Inferior parietal cortex (tissue), 1 donor: Measurements from ENCODE around the gene EPHA2.
"Not testable (repeated sequence)": the region's sequence is repeated elsewhere in the genome, so short reads cannot be mapped to it uniquely, and the experiment has no call there.

Experiments used
- DNase-seq: peaks from one replicate; pipeline ENCODE4 v3.0.0-alpha.2; 2016; ENCODE audit errors: extremely low spot score

The EPHA2 gene

DNA sequence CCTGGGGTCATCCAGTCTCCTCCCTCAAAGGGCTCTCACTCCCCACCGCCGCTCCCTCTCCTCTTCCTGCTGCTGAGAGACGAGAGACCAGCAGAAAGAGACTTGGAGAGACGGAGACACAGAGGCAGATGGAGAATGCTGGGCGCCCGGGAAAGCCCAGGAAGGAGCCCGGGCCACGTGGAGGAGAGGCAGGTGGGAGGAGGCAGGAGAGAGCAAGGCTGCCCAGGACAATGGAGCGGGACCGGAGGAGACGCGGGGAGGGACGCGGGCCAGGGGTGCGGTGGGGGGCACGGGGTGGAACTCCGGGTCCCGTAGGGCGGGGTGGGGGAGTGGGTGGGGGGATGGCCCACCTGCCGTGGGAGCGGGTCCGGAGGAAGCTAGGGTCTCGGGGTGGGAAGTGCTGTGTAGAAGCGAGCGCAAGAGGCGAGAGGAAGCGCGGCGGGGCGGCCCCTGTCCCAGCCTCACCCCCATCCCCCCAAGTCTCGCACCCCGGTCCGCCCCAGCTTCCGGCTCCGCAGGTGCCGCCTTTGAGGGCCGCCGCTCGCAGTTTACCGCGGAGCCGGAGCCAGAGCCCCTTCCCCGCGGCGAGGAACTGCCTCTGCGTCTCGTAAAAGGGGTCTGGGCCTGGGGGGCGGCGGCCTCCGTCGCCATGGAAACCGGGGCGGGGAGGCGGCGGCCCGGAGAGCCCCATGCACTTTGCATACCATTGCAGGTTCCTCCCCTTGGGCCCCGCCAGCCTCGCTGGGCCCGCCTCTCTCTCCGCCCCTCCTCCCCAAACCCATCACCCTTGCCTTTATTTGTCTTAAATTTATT, 11.7 kb upstream of the EPHA2 start:
- no peak for DNase-seq

DNA sequence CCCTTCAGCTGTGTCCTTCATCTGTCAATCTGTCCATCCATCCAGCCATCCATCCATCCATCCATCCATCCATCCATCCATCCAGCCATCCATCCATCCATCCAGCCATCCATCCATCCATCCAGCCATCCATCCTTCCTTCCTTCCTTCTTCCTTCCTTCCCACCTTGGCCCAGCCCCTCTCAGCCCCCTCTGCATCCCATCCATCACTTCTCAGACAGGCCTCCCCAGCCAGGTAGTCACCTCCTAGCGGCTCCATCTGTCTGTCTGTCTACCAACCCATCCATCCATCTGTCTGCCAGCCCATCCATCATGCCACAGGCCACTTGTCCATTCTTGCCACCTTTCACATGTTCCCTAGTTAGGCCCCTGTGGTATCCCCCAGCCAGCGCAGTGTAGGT, 10.2 kb upstream of the EPHA2 start:
- DNase-seq = no peak

DNA sequence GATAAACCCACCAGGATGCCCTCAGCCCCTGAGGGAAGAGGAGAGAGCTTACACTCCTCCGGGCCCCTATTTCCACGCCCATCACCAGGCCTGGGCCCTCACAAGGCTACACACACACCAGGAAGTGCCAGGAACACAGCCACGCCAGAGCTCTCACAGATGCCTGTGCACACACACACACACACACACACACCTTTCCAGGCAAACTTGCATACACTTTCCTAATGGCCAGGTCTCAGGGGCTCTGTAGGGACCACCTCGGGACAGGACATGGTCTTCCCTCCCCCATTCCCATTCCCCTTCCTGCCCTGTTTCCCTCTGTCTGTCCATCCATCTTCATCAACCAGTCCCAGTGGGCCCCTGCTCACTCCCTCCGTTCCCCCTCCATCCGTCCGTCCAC, 9.7 kb upstream of the EPHA2 start:
- no peak for DNase-seq

DNA sequence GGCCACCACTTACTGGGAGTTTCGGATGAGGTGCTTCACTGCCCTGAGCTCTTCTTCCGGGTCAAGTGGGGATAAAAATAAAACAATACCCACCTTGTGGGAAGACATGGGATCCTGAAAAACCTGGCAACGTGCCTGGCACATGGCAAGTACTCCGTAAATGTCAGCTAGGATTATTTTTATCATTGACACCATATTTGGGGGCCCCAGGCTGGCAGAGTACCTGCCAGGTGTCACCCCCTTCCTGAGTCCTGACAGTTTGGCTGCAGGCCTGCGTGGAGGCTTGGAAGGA, 9.2 kb upstream of the EPHA2 start:
- no peak for DNase-seq

DNA sequence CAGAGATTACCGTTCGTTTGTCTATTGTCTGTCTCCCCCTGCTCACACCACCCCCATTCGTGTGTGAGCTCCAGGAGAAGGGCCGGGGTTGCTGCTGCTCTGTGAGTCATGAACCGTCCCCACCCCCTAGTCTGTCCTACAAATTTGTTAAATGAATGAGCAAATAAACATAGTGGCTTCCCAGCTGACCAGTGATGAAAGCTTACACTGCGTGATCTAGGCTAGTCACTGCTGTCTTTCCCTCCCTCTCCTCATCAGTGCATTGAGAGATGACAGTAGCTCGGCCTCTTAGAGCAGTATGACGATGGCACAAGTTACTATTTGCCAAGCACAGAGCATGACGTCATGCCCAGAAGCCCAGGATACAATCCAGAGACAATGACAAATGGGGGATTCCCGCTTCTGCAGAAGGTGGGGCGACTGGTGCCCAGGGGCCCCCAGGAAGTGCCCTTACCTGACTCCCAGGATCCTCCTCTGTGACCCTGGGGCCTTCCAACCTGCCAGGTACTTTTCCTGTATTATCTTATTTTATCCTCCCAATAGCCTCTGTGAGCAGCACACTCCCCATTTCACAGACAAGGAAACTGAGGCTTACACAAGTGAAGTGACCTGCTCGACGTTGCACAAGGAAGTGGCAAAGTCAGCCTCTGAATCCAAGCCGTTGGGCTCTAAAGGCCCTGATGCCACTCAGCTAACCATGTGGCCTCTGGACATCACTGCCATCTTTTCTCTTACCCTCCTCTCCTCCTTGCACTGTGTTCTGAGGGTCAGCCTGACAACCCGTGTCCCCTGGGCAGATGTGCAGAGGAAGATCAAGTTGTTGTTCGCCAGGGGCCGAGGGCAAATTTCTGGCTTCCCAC, 8.6 kb upstream of the EPHA2 start:
- no peak for DNase-seq

DNA sequence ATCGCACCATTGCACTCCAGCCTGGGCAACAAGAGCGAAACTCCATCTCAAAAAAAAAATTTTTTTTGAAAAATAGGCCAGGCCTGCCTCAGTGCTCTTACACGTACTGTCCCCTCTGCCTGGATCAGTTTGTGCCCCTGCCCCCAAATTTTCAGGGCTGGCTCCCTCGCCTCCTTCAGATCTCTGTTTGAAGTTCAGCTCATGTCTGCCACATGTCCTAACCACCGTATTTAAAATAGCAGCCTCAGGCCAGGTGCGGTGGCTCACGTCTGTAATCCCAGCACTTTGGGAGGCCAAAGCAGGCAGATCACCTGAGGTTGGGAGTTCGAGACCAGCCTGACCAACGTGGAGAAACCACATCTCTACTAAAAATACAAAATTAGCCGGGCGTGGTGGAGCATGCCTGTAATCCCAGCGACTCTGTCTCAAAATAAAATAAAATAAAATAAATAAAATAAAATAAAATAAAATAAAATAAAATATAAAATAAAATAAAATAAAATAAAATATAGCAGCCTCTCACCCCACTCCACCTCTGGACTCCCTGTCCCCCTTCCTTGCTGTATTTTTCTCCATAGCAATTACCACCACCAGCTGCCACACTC, 7.8 kb upstream of the EPHA2 start:
- DNase-seq = not testable (repeated sequence)

DNA sequence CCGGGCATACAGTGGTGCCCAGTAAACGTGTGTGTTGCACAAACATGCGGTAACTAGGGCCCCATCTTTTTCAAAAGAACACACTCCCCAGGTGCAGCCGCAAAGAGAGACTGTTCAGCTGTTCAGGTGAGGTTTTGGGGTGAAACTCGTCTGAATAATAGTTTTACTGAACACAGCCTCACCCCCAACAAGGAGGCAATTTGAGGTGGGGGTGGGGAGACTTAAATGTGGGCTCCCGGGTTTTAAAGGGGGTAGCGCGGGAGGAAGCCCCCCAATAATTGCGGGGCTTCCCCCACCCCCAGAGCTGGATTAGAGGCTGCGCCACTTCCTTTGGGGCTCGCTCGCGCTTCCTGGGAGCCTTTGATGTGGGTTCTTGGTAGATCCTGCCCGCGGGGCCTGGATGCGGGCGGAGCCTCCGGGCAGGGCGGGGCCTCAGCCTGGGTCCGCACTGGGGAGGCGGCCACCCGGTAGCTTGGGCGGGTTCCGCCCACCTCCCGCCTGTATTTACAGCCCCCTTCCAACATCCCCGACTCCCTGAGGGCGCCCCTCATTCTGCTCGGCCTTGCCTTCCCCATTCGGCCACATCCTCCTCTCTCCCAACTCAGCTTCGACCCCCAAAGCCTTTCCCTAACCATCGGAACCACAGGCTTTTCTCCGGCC, 6.4 kb upstream of the EPHA2 start:
- no peak for DNase-seq

DNA sequence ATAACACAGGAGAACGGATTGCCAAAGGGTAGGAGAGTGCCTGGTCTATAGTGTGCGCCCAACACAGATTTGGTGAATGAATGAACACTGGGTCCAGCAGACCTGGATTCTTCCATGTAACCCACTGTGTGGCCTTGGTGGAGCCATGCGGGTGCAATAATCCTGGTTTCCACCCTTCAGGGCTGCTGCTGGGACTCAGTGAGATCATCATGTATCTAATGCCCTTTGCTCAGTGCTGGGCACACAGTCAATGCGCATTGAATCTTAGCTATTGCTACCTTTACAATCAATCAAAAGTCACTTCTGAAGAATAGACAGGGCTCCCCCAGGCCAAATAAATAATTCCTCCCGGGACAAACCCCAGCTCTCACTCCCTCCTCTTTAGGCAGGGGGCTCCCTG, 5.8 kb upstream of the EPHA2 start:
- DNase-seq = no peak

DNA sequence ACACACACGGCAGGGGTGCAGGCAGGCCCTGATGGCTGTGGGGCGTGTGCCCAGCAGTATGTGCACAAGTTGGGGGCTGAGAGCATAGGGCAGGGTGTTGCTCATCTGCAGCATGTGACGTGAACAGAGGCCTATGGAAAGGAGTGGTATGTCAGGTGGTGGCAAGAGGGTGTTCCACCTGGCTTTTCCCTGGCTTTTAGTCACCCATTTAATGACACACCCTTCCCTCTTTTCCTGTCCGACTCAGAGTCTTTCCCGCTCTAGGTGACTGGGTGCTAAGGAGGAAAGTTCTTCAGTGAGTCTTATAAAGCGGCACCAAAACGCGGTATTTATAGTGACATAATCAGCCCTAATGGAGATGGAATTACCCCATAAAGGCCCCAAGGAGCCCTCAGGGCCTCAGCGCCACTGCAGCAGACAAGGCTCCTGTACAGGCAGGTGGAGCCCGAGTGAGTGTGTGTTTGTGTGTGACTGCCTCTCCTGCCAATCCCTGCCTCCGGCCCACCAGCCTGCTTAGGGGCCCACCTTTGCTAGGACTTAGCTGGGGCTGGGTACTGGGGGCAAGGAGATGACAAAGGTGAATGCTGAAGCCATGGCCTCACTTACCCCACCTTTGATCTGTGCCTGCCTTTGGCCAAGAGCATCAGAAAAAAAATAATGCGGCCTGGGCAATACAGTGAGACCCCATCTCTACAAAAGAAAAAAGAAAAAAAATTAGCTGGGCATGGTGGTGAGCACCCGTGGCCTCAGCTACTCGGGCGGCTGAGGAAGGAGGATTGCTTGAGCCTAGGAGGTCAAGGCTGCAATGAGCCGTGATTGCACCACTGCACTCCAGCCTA, 3.3 kb upstream of the EPHA2 start:
- DNase-seq = no peak

DNA sequence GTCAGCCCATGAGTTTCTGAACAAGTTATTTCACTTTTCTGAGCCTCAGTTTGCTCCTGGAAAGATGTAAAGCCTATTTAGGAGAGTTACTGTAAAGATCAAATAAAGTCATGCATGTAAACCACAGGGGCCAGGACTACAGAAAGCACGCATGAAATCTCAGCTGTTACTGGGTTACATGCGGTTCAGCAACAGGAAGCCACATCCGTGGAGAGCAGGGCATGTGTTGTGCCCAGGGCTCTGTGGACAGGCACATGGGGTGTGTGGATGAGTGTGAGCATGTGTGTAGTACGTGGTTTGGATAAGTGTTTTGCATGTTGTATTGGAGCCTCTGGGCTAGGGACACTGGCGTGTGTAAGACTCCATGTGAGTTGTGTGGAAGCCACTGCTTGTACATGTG, 2.2 kb upstream of the EPHA2 start:
- DNase-seq = no peak

DNA sequence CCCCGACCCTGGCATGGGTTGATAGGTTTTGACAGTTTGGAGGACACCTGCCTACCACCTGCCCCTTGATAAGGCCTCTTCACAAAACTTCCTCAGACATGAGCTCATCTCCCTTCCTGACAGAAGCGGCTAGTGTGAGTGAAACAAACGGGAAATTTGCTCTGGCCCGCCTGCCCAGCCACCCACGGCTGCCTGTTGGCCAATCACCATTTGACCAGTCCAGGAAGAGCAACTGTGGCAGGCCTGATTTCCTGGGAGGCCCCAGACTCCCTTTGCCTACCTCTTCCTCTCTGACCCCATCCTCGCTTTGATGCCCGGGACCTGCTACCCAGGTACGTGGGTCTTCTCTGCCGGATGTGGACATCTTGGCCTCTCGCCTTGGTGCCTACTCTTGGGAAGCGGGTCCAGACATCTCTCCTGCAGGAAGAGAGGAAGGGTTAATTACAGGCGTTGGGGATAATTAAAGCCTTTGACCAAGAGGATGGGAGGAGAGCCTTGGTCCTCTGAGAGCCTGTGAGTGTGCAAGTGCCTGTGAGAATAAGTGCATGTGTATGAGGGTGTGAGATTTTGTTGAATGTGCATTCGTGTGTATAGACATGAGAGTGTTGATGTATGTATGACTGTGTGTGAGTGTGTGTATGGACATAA, 1.1 kb upstream of the EPHA2 start:
- no peak for DNase-seq

DNA sequence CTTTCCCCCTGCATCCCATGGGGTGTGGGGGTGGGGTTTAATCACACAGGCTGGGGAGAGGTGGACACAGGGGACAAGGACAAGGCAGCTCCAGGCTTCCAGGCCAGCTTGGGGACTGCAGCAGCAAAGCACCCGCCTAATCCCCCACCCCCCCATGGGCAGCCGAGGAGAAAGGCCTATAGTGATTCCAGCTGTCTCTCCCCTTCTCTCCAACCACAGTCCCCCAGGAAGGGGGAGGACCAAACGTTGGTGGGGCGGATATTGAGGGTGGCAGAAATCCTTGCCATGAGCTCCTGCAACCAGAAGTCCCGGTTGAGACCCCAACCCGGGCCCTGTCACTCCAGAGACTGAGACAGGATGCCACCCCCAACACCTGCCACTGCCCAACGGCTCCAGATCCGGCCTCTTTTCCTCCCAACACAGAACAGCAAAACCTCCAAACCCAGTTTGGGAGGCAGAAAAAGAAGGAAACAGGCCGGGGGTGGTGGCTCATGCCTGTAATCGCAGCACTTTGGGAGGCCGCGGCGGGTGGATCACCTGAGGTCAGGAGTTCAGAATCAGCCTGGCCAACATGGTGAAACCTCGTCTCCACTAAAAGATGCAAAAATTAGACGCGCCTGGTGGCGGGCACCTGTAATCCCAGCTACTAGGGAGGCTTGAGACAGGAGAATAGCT, 1.7 kb downstream of the EPHA2 start:
- no peak for DNase-seq

DNA sequence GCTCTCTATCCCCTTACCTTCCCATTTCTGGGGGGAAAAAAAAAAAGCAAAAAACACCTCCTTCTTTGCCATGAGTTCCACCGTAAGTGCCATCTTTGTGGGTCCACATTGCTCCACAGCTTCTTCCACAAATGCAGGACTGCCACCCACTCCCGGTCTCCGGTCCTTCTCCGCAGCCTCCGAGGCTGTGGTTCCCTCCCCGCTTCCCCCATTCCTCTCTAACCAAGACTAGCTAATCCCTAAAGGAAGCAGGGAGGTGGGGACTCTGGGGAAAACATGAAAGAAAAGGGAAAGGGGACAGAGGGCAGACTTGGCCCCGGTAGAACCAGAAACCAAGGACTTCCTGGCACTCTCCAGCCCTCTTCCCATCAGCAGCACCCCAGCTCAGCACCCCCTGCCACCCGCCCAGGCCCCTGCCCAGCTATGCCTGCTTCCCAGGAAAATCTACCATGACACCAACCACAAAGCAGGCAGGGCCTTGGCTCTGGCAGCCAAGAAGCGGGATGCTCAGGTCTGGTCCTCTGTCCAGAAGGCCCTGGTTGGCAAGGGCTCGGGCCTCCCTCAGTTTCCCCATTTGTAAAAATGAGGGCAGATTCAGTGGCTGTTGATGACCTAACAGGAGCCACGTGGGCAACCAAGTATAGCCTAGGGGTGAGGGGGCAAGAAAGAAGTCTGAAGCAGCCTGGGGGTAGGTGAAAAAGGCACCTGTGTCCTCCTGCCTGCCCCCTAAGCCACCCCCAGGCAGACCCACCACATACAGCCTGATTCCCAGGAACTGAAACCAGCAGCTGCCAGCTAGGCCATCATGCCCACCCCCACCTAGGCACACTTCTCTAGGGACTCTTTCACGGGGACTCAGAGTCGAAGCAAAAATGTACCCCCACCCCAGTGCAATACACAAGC, 2.5 kb downstream of the EPHA2 start:
- DNase-seq = no peak

DNA sequence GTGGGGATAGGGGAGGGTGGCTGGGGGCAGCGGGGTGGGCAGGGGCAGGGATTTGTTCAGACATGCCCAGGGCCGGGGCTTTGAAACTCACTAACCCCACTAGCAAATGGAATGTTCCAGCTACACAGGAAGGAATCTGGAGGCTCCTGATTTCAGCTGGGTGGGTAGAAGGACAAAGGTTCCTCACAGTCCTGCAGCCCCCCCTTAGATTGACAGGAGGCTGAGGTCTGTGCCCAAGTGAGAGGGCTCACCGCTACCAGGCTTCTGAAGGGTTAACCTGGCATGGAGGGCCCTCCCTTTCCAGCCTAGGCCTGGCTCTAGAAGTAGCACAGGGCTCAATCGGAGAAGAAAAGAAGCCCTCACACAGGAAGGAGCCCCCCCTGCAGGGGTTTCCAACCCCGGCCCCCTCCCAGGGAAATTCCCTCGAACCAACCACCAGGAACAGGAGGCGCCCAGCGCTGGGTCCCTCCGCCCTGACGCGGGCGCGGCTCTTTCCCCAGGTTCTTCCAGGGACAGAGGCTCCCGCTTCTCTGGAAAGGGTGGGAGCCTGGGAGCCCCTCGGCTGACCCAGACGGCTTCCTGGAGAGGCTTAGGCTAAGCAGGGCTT, 3.3 kb downstream of the EPHA2 start:
- DNase-seq = no peak

DNA sequence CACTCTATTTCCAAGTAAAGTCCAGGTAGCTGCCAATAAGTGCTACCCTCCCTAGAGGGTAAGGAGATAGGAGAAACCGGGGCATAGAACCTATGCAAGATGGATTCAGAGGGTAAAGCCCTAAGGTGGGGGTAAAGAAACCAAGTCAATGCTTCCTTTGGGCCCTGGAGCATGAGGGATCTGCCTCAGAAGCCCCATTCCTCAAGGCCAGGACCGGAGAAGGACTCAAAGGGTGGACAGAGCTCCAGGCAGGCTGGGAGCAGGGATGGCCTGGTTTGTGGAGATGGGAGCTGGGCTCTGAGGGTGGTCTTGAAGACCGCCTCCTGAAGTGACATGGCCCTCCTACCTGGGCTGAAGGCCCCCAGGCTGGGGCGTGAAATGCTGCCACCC, 3.9 kb downstream of the EPHA2 start:
- DNase-seq = no peak

DNA sequence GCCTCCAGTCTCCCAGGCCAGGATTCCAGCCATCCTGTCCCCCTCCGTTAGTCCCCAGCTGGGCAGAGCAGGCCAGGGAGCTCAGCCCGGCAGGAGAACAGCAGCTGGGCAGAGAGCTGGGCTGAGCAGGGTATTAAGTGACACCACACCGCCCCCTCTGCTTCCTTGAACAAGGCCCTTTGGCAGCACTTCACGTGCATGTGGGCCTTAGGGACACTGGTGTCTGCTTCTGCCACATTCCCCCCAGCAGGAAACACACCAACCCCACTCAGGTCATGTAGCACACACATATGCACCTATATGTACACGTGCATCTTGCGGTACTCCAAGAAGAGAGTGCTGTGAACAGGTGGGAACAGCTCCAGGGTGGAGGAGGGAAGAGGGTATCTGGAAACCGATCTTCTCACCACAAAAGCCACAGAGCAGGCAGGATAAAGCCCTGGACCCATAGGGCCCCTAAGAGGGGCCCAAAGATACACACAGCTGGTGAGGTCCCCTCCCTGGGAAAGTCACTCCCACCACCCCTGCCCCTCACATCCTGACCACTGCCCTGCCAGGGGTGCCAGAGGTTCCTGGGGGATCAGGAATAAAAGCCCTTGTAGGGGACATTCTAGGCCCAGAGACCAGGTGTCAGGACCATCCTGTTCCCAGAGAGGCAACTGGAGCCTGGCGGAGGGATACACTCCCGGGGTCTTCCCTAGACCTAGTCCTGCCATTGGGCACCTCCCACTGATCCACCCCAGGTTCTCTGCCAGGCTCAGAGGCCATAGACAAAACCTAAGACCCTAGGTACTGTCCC, 4.5 kb downstream of the EPHA2 start:
- DNase-seq = no peak

DNA sequence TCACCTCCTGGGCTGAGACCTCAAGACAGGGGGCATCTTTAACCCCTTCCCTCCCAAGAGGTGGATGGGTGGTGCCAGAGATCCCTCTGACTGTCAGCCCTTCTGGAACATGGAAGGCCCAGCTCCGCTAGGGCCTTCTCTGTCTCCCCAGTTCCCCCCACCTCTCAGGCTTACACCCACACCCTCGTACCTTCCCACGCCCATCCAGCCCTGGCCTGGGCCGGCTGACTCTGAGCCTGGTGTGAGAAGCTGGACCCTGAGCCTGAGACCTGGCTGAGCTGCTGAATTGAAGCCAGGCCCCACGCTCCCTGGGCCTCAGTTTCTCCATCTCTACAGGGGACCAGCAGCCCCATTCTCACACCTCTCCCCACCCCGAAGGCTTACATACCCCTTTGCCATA, 5.4 kb downstream of the EPHA2 start:
- DNase-seq = no peak
